HepG2 (cell line): ENCODE data around the gene ERO1A. TPM values are rescaled to one million over a fixed set of nuclear protein-coding genes. Genes with fewer than 3 reads are reported as not detected.
"Not testable (repeated sequence)": the region's sequence is repeated elsewhere in the genome, so short reads cannot be mapped to it uniquely, and the experiment has no call there.

Experiments used
- ATAC-seq: fragments of 200-7000 bp; cut with Tn5 transposase; 3 replicates; pipeline ENCODE4 v1.9.1; 2020; ENCODE audit warnings: mild to moderate bottlenecking, moderate library complexity
- BruUV-seq: library from RNA; stranded (reverse); fragments of 400-500 nt; replicated peaks from 2 replicates; lab custom pipeline; 2021; lab: Mats Ljungman, UMichigan
- CTCF ChIA-PET: fragments of 300-600 bp; formaldehyde crosslinking; extraction: SDS; loops from one replicate; lab custom pipeline; 2021; ENCODE audit warnings: low total read pairs, inconsistent platforms, low intra/inter-chr PET ratio; lab: Yijun Ruan, JAX
- POLR2A ChIA-PET: fragments of 350-600 bp; sonication (Branson Sonifier 250); formaldehyde crosslinking; loops from one replicate; lab custom pipeline; 2020; ENCODE audit warnings: antibody characterized with exemption, inconsistent platforms; lab: Yijun Ruan, JAX
- DNase-seq: peaks from one replicate; pipeline ENCODE4 v3.0.0-alpha.2; 2015; ENCODE audit warnings: low spot score
- FAIRE-seq: peaks from 3 replicates; lab custom pipeline; 2011; peaks lifted over from hg19 to GRCh38; lab: Jason Lieb, UNC
- H2AFZ ChIP-seq: one replicate; pipeline ENCODE4 v1.6.1; 2011; ENCODE audit warnings: low read length, inconsistent platforms
- H3K27ac ChIP-seq: fragments of 300-600 bp; 3 replicates; pipeline ENCODE4 v1.8.0; 2011; ENCODE audit warnings: mixed run types, mild to moderate bottlenecking, mixed read lengths, low read length, inconsistent platforms; ENCODE audit not compliant: insufficient read depth; ENCODE audit errors: extremely low read length
- H3K27me3 ChIP-seq, 2 experiments: fragments of 200-600 bp in 1 of 2; 2 replicates in 1 of 2; 3 replicates in 1 of 2; pipeline versions ENCODE4 v1.6.0 to v1.8.0; 2011; ENCODE audit warnings: low read length in 2 of 2, mild to moderate bottlenecking in 2 of 2, moderate library complexity in 2 of 2, inconsistent platforms in 1 of 2; ENCODE audit not compliant: insufficient read depth in 2 of 2, control insufficient read depth in 1 of 2
- H3K36me3 ChIP-seq, 2 experiments: fragments of 200-600 bp in 1 of 2; replicated peaks in 1 of 2; 2 replicates in 1 of 2; 3 replicates in 1 of 2; pipeline versions ENCODE4 v1.5.1 to v1.8.0; 2011; ENCODE audit warnings: low read length in 2 of 2, inconsistent platforms in 1 of 2; ENCODE audit not compliant: insufficient read depth in 2 of 2, control insufficient read depth in 1 of 2
- H3K4me1 ChIP-seq: 2 replicates; pipeline ENCODE4 v1.5.1; 2012; ENCODE audit warnings: low read length, inconsistent platforms; ENCODE audit not compliant: insufficient read depth
- H3K4me2 ChIP-seq: 2 replicates; pipeline ENCODE4 v1.6.0; 2011; ENCODE audit warnings: low read depth, low read length, inconsistent platforms
- H3K4me3 ChIP-seq, 3 experiments: fragments of 200-600 bp in 1 of 3; sonication (generic), shearing (Covaris generic) in 1 of 3; replicated peaks in 1 of 3; 2 replicates each; pipeline ENCODE4 v1.5.1; 2011 to 2016; ENCODE audit warnings: low read length in 3 of 3, inconsistent platforms in 2 of 3, low read depth in 2 of 3, mild to moderate bottlenecking in 2 of 3, control low read depth in 1 of 3, mixed read lengths in 1 of 3; ENCODE audit not compliant: insufficient read depth in 1 of 3
- H3K79me2 ChIP-seq: one replicate; pipeline ENCODE4 v1.6.1; 2011; ENCODE audit warnings: low read length, inconsistent platforms; ENCODE audit not compliant: insufficient read depth
- H3K9ac ChIP-seq: 2 replicates; pipeline ENCODE4 v1.6.0; 2011; ENCODE audit warnings: mild to moderate bottlenecking, low read depth, low read length, inconsistent platforms; ENCODE audit not compliant: insufficient read depth
- H3K9me3 ChIP-seq: 2 replicates; pipeline ENCODE4 v1.5.1; 2012; ENCODE audit warnings: mild to moderate bottlenecking, low read length
- H4K20me1 ChIP-seq: 2 replicates; pipeline ENCODE4 v1.6.0; 2011; ENCODE audit warnings: inconsistent platforms, mild to moderate bottlenecking, low read length, moderate library complexity; ENCODE audit not compliant: insufficient read depth
- ATF7 ChIP-seq, 2 experiments: fragments of 450-650 bp in 1 of 2; sonication (generic) in 1 of 2; formaldehyde crosslinking in 1 of 2; IDR thresholded peaks; 2 replicates each; pipeline versions ENCODE4 v1.4.0 to v1.6.1; 2016 to 2020; ENCODE audit warnings: antibody characterized with exemption in 1 of 2, mild to moderate bottlenecking in 1 of 2, missing genetic modification reagents in 1 of 2
- FOSL1 ChIP-seq: sonication (generic); formaldehyde crosslinking; IDR thresholded peaks from 2 replicates; pipeline ENCODE4 v1.9.0; 2021; ENCODE audit warnings: missing genetic modification reagents, borderline replicate concordance
- GTF3A ChIP-seq: sonication (generic); formaldehyde crosslinking; conservative IDR thresholded peaks from 2 replicates; pipeline ENCODE4 v1.4.0; 2020; ENCODE audit warnings: mild to moderate bottlenecking, missing genetic modification reagents
- KLF12 ChIP-seq: sonication (generic); formaldehyde crosslinking; IDR thresholded peaks from 2 replicates; pipeline ENCODE4 v1.4.0; 2020; ENCODE audit warnings: missing genetic modification reagents, borderline replicate concordance
- MAFK ChIP-seq, 2 experiments: IDR thresholded peaks in 1 of 2; conservative IDR thresholded peaks in 1 of 2; 2 replicates each; pipeline ENCODE4 v1.6.1; 2011; ENCODE audit warnings: improper control_type of control experiment in 2 of 2, low read length in 2 of 2
- TBP ChIP-seq: sonication (generic); formaldehyde crosslinking; IDR thresholded peaks from 2 replicates; pipeline ENCODE4 v1.5.0; 2020; ENCODE audit warnings: missing genetic modification reagents
- ZFP37 ChIP-seq: sonication (generic); formaldehyde crosslinking; IDR thresholded peaks from 2 replicates; pipeline ENCODE4 v1.4.0; 2020; ENCODE audit warnings: missing genetic modification reagents, borderline replicate concordance
- ZNF615 ChIP-seq: sonication (generic); formaldehyde crosslinking; IDR thresholded peaks from 2 replicates; pipeline ENCODE4 v1.5.0; 2020; ENCODE audit warnings: mild to moderate bottlenecking, missing genetic modification reagents, borderline replicate concordance
- ZNF644 ChIP-seq: IDR thresholded peaks from 2 replicates; pipeline ENCODE4 v1.6.1; 2016; ENCODE audit warnings: low read depth
- WGBS: methylation state at CpG from one replicate; pipeline ENCODE4 v1.1.6; 2017; ENCODE audit warnings: low lambda C conversion rate; 5-methylcytosine and 5-hydroxymethylcytosine counted together
- in situ Hi-C: cut with HindIII; loops from 2 replicates; pipeline ENCODE4 v1.10.0; 2017; ENCODE audit warnings: low pct_unique_long_range_greater_than_20kb; ENCODE audit not compliant: extremely low pct_ligation_motif_present
- intact Hi-C: fragments of 100-400 bp; cut with micrococcal nuclease; formaldehyde crosslinking; loops from one replicate; pipeline ENCODE4 v1.10.0; 2022; ENCODE audit not compliant: unreplicated experiment
- polyA plus RNA-seq, 8 experiments: library from polyadenylated mRNA; depleted of rRNA in 3 of 8; stranded (reverse) in 7 of 8; unstranded in 1 of 8; fragments of >200 nt; fragmentation: Illumina TruSeq in 4 of 8; extraction: Trizol in 4 of 8; gene quantifications; 2 replicates each; pipeline versions ENCODE4 v1.2.1 to v1.2.3, GENCODE V29; 2011 to 2016; ENCODE audit warnings: low read depth in 4 of 8, missing spikeins in 1 of 8, mixed read lengths in 1 of 8; ENCODE audit not compliant: insufficient read depth in 1 of 8
- total RNA-seq, 5 experiments: library from RNA; depleted of rRNA; stranded (reverse); fragments of >200 nt; fragmentation: Illumina TruSeq; extraction: Trizol; gene quantifications; 2 replicates each; pipeline ENCODE4 v1.2.3, GENCODE V29; 2016; ENCODE audit warnings: low read depth in 1 of 5
- TF ChIP-seq, protein P1 (sequence below): sonication (generic); formaldehyde crosslinking; IDR thresholded peaks from 2 replicates; pipeline ENCODE4 v1.8.1; 2023; ENCODE audit warnings: mild to moderate bottlenecking, missing genetic modification reagents
- TF ChIP-seq, protein P2 (sequence below), 2 experiments: IDR thresholded peaks; 2 replicates each; pipeline ENCODE4 v1.6.1; 2011 to 2012; ENCODE audit warnings: low read length in 2 of 2, borderline replicate concordance in 1 of 2, low read depth in 1 of 2, mild to moderate bottlenecking in 1 of 2, moderate library complexity in 1 of 2
- TF ChIP-seq, protein P3 (sequence below): sonication (generic); formaldehyde crosslinking; IDR thresholded peaks from 2 replicates; pipeline ENCODE4 v1.4.0; 2020; ENCODE audit warnings: missing genetic modification reagents, borderline replicate concordance

The ERO1A gene
- total and polyA plus RNA-seq, 2 of the 13 experiments (the other 11 are each of a cell fraction or from before 2014, with no cell fraction given): 60.3 to 137 TPM

DNA sequence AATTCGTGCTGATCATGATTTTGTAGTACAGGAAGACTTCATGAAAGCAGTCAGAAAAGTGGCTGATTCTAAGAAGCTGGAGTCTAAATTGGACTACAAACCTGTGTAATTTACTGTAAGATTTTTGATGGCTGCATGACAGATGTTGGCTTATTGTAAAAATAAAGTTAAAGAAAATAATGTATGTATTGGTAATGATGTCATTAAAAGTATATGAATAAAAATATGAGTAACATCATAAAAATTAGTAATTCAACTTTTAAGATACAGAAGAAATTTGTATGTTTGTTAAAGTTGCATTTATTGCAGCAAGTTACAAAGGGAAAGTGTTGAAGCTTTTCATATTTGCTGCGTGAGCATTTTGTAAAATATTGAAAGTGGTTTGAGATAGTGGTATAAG lies 32.2 kb upstream of the ERO1A start:
- H3K4me3 ChIP-seq; H3K27ac ChIP-seq; H3K27me3 ChIP-seq; in situ Hi-C loops; H2AFZ ChIP-seq; FAIRE-seq; H3K9ac ChIP-seq; H3K9me3 ChIP-seq; ATAC-seq; BruUV-seq; DNase-seq; H3K4me2 ChIP-seq; H4K20me1 ChIP-seq; CTCF ChIA-PET; TF ChIP-seq ATF7 (CRISPR knock-in tag; IDR thresholded peaks at IDR 0.05): not testable (repeated sequence)
- intact Hi-C loops: loop anchor here (10.0 kb wide), 1 partner anchor 47 kb away; no protein-coding TSS in a partner anchor
- POLR2A ChIA-PET: interaction anchor here (1.1 kb wide), 1 partner anchor 21 kb away, joined by 3 read pairs; no protein-coding TSS in a partner anchor
- peaks cover 29% of the 10 kb centered on the region for H3K4me1 ChIP-seq
- peaks cover 22% of the 10 kb centered on the region for H3K79me2 ChIP-seq
- H3K36me3 ChIP-seq: peaks cover 5 to 39% of the 10 kb centered on the region in 2 experiments
- TF ChIP-seq ATF7 (IDR thresholded peaks at IDR 0.05) (peak; percentile 72), MAFK (conservative IDR thresholded peaks at IDR 0.05 in 1 of 2, IDR thresholded peaks at IDR 0.05 in 1 of 2; ENCODE audit: low read length in 2 of 2) (peak in 1 of 2 experiments; percentile 33; a peak in 1 of 4 replicates)
- 99% methylated on average over 2 of the region's 2 CpGs for WGBS

DNA sequence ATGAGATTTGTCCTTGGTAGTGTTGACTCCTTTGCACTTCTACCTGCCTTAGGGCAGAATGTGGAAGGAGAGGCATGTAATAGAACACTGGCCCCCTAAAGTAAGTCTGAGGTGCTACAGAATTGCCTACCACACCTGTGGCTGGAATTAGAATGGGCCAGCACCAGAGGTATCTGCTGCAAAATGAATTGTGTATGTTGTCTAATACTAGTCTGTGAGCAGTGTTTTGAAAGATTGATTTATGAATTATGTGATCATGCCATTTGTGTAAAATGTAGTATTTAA lies 28.9 kb upstream of the ERO1A start:
- no peak overlapping the region for H3K4me2 ChIP-seq
- H3K9ac ChIP-seq: no peak overlapping the region
- FAIRE-seq: no peak
- in situ Hi-C loops: no loop called here
- CTCF ChIA-PET: no interaction called here
- no TSS peak for BruUV-seq
- no peak overlapping the region for H2AFZ ChIP-seq
- H3K4me3 ChIP-seq: no peak overlapping the region
- H3K27ac ChIP-seq: no peak overlapping the region
- no peaks in the 10 kb centered on the region; the same call in 1 of the 2 replicates for H4K20me1 ChIP-seq
- ATAC-seq: peak; percentile 71
- H3K36me3 ChIP-seq: peaks cover 10 to 66% of the 10 kb centered on the region in 2 experiments
- no peak for DNase-seq
- intact Hi-C loops: loop anchor here (10.0 kb wide), 1 partner anchor 50 kb away; no protein-coding TSS in a partner anchor
- H3K27me3 ChIP-seq: no peaks in the 10 kb centered on the region
- H3K79me2 ChIP-seq: peaks cover 5% of the 10 kb centered on the region
- H3K9me3 ChIP-seq: no peaks in the 10 kb centered on the region
- H3K4me1 ChIP-seq: peaks cover 20% of the 10 kb centered on the region
- POLR2A ChIA-PET: interaction anchor here (1.2 to 1.6 kb wide), 2 partner anchors 17 to 68 kb away, joined by 3 read pairs; partner anchors contain the start of gene PSMC6
- TF ChIP-seq ZNF644 (no peak), KLF12 (CRISPR knock-in tag) (no peak), FOSL1 (CRISPR knock-in tag) (no peak), GTF3A (CRISPR knock-in tag) (no peak), ZFP37 (CRISPR knock-in tag) (no peak), ZNF615 (no peak), TBP (CRISPR knock-in tag) (no peak)
- TF ChIP-seq, protein P1, sequence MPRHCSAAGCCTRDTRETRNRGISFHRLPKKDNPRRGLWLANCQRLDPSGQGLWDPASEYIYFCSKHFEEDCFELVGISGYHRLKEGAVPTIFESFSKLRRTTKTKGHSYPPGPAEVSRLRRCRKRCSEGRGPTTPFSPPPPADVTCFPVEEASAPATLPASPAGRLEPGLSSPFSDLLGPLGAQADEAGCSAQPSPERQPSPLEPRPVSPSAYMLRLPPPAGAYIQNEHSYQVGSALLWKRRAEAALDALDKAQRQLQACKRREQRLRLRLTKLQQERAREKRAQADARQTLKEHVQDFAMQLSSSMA: no peak
- TF ChIP-seq, protein P2, sequence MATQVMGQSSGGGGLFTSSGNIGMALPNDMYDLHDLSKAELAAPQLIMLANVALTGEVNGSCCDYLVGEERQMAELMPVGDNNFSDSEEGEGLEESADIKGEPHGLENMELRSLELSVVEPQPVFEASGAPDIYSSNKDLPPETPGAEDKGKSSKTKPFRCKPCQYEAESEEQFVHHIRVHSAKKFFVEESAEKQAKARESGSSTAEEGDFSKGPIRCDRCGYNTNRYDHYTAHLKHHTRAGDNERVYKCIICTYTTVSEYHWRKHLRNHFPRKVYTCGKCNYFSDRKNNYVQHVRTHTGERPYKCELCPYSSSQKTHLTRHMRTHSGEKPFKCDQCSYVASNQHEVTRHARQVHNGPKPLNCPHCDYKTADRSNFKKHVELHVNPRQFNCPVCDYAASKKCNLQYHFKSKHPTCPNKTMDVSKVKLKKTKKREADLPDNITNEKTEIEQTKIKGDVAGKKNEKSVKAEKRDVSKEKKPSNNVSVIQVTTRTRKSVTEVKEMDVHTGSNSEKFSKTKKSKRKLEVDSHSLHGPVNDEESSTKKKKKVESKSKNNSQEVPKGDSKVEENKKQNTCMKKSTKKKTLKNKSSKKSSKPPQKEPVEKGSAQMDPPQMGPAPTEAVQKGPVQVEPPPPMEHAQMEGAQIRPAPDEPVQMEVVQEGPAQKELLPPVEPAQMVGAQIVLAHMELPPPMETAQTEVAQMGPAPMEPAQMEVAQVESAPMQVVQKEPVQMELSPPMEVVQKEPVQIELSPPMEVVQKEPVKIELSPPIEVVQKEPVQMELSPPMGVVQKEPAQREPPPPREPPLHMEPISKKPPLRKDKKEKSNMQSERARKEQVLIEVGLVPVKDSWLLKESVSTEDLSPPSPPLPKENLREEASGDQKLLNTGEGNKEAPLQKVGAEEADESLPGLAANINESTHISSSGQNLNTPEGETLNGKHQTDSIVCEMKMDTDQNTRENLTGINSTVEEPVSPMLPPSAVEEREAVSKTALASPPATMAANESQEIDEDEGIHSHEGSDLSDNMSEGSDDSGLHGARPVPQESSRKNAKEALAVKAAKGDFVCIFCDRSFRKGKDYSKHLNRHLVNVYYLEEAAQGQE (IDR thresholded peaks at IDR 0.05; ENCODE audit: borderline replicate concordance in 1 of 2, low read depth in 1 of 2, low read length in 2 of 2): no peak
- TF ChIP-seq, protein P3, sequence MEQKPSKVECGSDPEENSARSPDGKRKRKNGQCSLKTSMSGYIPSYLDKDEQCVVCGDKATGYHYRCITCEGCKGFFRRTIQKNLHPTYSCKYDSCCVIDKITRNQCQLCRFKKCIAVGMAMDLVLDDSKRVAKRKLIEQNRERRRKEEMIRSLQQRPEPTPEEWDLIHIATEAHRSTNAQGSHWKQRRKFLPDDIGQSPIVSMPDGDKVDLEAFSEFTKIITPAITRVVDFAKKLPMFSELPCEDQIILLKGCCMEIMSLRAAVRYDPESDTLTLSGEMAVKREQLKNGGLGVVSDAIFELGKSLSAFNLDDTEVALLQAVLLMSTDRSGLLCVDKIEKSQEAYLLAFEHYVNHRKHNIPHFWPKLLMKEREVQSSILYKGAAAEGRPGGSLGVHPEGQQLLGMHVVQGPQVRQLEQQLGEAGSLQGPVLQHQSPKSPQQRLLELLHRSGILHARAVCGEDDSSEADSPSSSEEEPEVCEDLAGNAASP: no peak
